Ureter (tissue), 1 donor: ENCODE data around the gene PCMTD2. TPM values are rescaled to one million over a fixed set of nuclear protein-coding genes. Genes with fewer than 3 reads are reported as not detected.

Experiments used
- DNase-seq: peaks from one replicate; pipeline ENCODE4 v3.0.0-alpha.2; 2020; ENCODE audit warnings: low spot score
- total RNA-seq: library from RNA; stranded (reverse); gene quantifications from one replicate; pipeline ENCODE4 v1.2.4, GENCODE V29; 2023
- donor health status: DM: yes; HTN: yes; CAD: no.

Gene PCMTD2
- total RNA-seq, 1 donor from 2014 or later = 58.2 TPM

GRCh38 chr20:64238851-64239387 is 16.6 kb upstream of the PCMTD2 start:
- no peak for DNase-seq

- DNase-seq = no peak
Measured at GRCh38 chr20:64239449-64240242, 15.9 kb upstream of the PCMTD2 start.

GRCh38 chr20:64240243-64241015 is 15.1 kb upstream of the PCMTD2 start:
- DNase-seq = no peak

- DNase-seq = no peak
Measured at GRCh38 chr20:64241061-64241460, 14.5 kb upstream of the PCMTD2 start.

DNA sequence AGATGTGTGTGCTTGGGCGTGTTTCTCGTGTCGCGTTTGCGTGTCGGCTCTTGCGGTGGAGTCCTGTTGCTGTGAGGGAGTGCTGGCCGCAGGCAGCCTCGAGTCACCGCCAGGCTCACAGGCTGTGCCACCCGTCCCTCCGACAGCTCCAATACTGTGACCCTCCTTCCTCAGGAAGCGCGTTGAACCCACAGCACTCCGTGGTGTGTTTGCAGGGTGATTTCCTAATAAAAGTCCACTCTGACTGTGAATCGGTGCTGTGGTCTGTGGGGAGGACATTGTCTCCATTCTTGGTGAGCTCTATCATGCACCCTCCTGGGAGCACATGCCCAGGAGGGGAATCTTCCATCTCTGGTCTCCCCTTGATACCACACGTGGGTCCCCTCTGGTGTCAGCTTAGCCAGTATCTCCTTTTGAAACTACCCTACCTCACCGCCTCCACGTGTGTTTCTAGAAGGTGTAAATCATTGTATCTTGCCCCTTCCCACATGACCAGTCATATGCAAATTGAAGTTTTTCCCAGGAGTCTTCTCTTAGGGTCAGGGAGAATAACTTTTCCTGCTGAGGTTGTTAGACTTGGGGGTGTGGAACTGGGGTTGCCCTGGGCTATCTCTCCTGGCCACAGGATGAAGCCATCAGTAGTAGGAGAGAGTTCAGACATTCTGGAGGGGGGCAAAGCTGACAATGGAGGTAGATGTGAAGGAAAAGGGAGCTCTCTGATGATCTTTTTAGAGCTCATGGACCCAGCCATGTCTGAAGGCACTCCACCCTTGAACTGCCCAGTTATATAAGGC is 13.3 kb upstream of the PCMTD2 start:
- no peak for DNase-seq

- DNase-seq = no peak
Measured at GRCh38 chr20:64242797-64243475, 12.6 kb upstream of the PCMTD2 start.

GRCh38 chr20:64244281-64244805 is 11.2 kb upstream of the PCMTD2 start:
- no peak for DNase-seq

- DNase-seq = no peak
Measured at GRCh38 chr20:64244870-64245603, 10.5 kb upstream of the PCMTD2 start.

GRCh38 chr20:64245746-64246595 is 9.6 kb upstream of the PCMTD2 start:
- no peak for DNase-seq

DNA sequence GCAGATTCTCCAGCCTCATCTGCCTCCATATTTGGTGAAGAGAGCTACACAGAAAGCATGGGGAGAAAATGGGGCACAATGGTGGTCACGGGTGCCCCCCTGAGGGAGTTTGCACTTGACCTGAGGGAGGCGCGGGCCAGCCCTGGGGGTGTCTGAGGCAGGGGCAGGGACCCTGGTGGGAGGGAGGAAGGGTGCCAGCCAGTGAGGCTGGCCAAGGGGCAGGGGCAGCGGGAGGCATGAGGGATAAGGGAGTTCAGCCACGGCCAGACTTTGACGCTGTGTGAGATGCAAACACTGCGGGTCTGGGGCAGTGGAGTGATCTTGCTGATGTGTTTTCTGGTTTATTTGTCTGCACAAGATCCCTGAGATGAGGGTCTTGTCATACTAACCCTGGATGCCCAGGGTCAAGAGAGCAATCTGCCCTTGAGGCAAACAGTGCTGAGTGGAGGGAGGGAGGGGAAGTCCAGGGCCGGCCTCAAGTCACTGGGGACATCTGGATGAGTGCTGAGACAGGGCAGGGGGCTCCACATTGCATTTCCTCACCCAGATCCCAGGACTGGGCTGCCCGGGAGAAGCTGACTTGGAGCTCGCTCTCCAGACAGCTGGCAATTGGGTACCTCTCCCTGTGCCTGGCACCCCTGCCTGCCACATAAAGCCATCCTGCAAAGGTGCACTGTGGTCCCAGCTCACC is 8.8 kb upstream of the PCMTD2 start:
- no peak for DNase-seq

GRCh38 chr20:64247307-64247618 is 8.3 kb upstream of the PCMTD2 start:
- DNase-seq = no peak

GRCh38 chr20:64247970-64248841 is 7.3 kb upstream of the PCMTD2 start:
- no peak for DNase-seq

GRCh38 chr20:64250027-64250426 is 5.5 kb upstream of the PCMTD2 start:
- DNase-seq = no peak

DNA sequence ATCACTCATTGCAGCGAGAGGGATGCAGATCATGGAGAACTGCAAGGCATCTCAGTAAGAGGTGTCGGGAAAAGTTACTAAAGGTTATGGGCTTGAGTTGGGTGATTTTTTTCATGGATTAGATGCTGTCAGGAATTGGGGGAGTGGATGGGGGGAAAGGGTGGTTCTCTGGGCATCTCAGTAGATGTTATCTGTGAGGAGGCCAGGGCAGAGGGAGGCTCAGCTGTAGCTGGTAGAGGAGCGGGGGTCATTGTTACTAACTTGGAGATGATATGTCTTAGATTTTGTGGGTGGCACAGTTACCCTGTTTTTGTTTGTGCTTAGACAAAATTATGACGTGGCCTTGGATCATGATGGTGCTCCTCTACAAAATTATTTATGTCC is 2.6 kb upstream of the PCMTD2 start:
- DNase-seq = peak; percentile 26

DNA sequence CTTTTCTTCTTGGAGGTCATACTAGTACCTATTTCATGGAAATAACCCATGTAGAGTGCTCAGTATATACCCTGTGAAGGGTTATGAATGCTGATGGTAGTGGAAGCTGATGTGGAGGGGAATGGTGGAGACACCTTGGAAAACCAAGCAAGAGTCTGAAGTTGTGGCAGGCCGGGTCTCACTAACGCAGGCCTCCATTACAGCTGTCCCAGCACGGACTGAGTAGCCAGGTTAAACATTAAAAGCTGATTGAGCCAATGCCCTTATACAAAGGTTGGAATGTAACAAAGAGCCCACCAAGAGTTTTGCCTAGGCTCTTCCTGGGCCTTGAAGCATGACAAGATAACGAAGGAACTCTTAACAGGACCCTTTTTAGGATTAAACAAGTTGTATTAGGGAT is 2.1 kb upstream of the PCMTD2 start:
- no peak for DNase-seq

GRCh38 chr20:64254156-64254555 is 1.4 kb upstream of the PCMTD2 start:
- DNase-seq = peak; percentile 34

- peak; percentile 43 for DNase-seq
Measured at GRCh38 chr20:64254571-64255360, 782 bp upstream of the PCMTD2 start.
